Transverse colon (tissue), 4 donors: ENCODE measurements around the gene CRYGN. TPM values are rescaled to one million over a fixed set of nuclear protein-coding genes. Genes with fewer than 3 reads are reported as not detected.

ENCODE experiments used
- DNase-seq: peaks from one replicate; pipeline ENCODE4 v3.0.0-alpha.2; 2019
- H3K27ac ChIP-seq, 4 donors: fragments of 200-600 bp; sonication (generic); 2 replicates each; pipeline ENCODE4 v1.5.1; 2016 to 2018; ENCODE audit warnings: inconsistent platforms in 4 of 4
- H3K27me3 ChIP-seq: fragments of 200-600 bp; sonication (generic); 2 replicates; pipeline ENCODE4 v1.5.1; 2017; ENCODE audit warnings: inconsistent platforms
- H3K36me3 ChIP-seq, 4 donors: fragments of 200-600 bp; sonication (generic); 2 replicates each; pipeline ENCODE4 v1.5.1; 2017 to 2019; ENCODE audit warnings: inconsistent platforms in 4 of 4
- H3K4me1 ChIP-seq, 4 donors: fragments of 200-600 bp; sonication (generic); 2 replicates each; pipeline ENCODE4 v1.5.1; 2017 to 2020; ENCODE audit warnings: inconsistent platforms in 4 of 4
- H3K4me3 ChIP-seq, 4 donors: fragments of 200-600 bp; sonication (generic); 1 replicate in 1 of 4; 2 replicates in 3 of 4; pipeline versions ENCODE4 v1.5.1 to v1.6.1; 2017 to 2019; ENCODE audit warnings: inconsistent platforms in 4 of 4
- H3K9me3 ChIP-seq, 2 donors: fragments of 200-600 bp; sonication (generic); 2 replicates each; pipeline ENCODE4 v1.5.1; 2017 to 2019; ENCODE audit warnings: inconsistent platforms in 2 of 2
- CTCF ChIP-seq, 5 experiments: fragments of 200-600 bp in 3 of 5; fragments of 450-650 bp in 2 of 5; sonication (generic) in 3 of 5; IDR thresholded peaks; 1 replicate in 2 of 5; 2 replicates in 3 of 5; pipeline ENCODE4 v1.5.1; 2016 to 2017; ENCODE audit warnings: antibody characterized with exemption in 5 of 5, inconsistent platforms in 3 of 5, mild to moderate bottlenecking in 2 of 5, moderate library complexity in 1 of 5
- EP300 ChIP-seq: sonication (generic); formaldehyde crosslinking; IDR thresholded peaks from one replicate; pipeline ENCODE4 v1.6.1; 2017; ENCODE audit warnings: antibody characterized with exemption, low read depth
- POLR2A ChIP-seq: fragments of 450-650 bp; IDR thresholded peaks from one replicate; pipeline ENCODE4 v1.6.1; 2016; ENCODE audit warnings: antibody characterized with exemption, mild to moderate bottlenecking, moderate library complexity
- POLR2AphosphoS5 ChIP-seq, 3 donors: sonication (generic); formaldehyde crosslinking; IDR thresholded peaks; one replicate each; pipeline ENCODE4 v1.6.1; 2016; ENCODE audit warnings: antibody characterized with exemption in 3 of 3
- WGBS, 2 donors: methylation state at CpG; one replicate each; pipeline ENCODE4 v1.1.5; 2018; ENCODE audit warnings: low coverage in 1 of 2; 5-methylcytosine and 5-hydroxymethylcytosine counted together
- in situ Hi-C, 4 donors: fragments of 200-750 bp; cut with MboI; loops; one replicate each; pipeline versions ENCODE4 v1.15.0 to v1.15.1; 2017; ENCODE audit warnings: low sequenced_read_pairs in 3 of 4, low pct_ligation_motif_present in 1 of 4, low pct_unique_long_range_greater_than_20kb in 1 of 4
- intact Hi-C: fragments of 100-400 bp; cut with DNase I; formaldehyde crosslinking; loops from one replicate; pipeline ENCODE4 v1.15.1; 2023; ENCODE audit warnings: low total_unique reads
- total RNA-seq, 4 donors: library from RNA; depleted of rRNA; stranded (reverse); fragments of >200 nt; gene quantifications; one replicate each; pipeline ENCODE4 v1.1.0, GENCODE V29; 2016

Gene CRYGN
- total RNA-seq, 4 donors from 2014 or later, result not detected

- H3K27me3 ChIP-seq, result no peaks in the 10 kb centered on the region
- peak overlapping the region in 2 of 4 donors; percentile 6 to 11 for H3K4me3 ChIP-seq
- 67% methylated on average over 10 of the region's 10 CpGs; no CpG with 5 or more reads in 1 of the 2 donors for WGBS, 2 donors
- H3K27ac ChIP-seq, result peak overlapping the region; percentile 86 to 92 (median 88)
- H3K36me3 ChIP-seq, result peaks cover 0 to 5% (median 2%) of the 10 kb centered on the region in 4 donors
- no peak for DNase-seq
- in situ Hi-C loops (loop anchor here in 1 of 4 donors (25.0 kb wide), 1 partner anchor 277 kb away; no protein-coding TSS in a partner anchor), intact Hi-C loops (no loop called here)
- TF ChIP-seq POLR2A (no peak), EP300 (no peak), POLR2AphosphoS5 (IDR thresholded peaks at IDR 0.05) (no peak), CTCF (IDR thresholded peaks at IDR 0.05) (no peak)
- no peaks in the 10 kb centered on the region for H3K9me3 ChIP-seq
- H3K4me1 ChIP-seq, result peaks cover 22 to 27% (median 24%) of the 10 kb centered on the region in 4 donors
Measured at GRCh38 chr7:151460474-151460855, 20.5 kb upstream of the CRYGN start.

DNA sequence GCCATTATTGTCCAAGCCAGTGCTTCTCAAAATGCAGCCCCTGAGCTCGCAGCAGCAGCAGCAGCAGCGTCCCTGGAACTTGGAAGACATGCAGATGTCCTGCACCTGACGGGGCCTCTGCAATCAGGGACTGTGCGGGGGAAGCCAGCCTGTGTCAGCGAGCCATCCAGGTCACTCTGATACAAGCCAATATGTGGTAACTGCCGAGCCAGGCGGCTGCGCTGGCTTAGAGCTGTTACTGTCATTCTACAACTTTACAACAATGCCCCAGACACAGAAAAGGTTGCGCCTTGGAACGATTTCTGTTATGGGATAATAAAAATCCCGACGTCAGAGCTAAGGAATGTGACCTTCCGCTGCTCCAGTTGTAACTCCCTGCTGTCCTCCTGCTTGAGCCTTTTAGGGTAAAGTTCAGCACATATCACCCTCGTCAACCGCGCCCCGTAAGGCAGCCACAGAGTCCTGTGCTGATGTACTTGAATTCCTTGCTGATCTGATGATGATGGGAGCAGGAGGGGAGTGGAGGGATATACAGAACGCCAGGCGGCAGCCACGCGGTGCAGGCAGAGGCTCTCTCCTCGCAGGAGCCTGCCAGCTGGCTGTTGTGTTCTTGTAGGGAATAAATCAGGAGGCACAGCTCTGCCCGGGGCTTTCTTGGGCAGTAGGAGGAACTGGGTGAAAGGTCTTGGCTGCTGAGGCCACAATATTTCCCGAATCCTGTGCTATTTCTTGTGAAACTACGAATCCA is 20.0 kb upstream of the CRYGN start:
- in situ Hi-C loops, result loop anchor here in 1 of 4 donors (25.0 kb wide), 1 partner anchor 277 kb away; no protein-coding TSS in a partner anchor
- TF ChIP-seq POLR2A (peak; percentile 66), EP300 (peak; percentile 94), CTCF (IDR thresholded peaks at IDR 0.05) (peak in 3 of 5 experiments; percentile 11 to 26 (median 15)), POLR2AphosphoS5 (IDR thresholded peaks at IDR 0.05) (peak; percentile 74 to 91 (median 88))
- DNase-seq, result peak; percentile 87
- Histone ChIP-seq H3K36me3 (no peaks in the 10 kb centered on the region), H3K9me3 (no peaks in the 10 kb centered on the region), H3K4me1 (peaks cover 22 to 27% (median 24%) of the 10 kb centered on the region in 4 donors), H3K27ac (peak overlapping the region; percentile 86 to 92 (median 88)), H3K27me3 (no peaks in the 10 kb centered on the region), H3K4me3 (peak overlapping the region in 2 of 4 donors; percentile 11 to 16)
- WGBS, 2 donors, result 20% methylated on average over 25 of the region's 25 CpGs; no CpG with 5 or more reads in 1 of the 2 donors
- intact Hi-C loops, result no loop called here

DNA sequence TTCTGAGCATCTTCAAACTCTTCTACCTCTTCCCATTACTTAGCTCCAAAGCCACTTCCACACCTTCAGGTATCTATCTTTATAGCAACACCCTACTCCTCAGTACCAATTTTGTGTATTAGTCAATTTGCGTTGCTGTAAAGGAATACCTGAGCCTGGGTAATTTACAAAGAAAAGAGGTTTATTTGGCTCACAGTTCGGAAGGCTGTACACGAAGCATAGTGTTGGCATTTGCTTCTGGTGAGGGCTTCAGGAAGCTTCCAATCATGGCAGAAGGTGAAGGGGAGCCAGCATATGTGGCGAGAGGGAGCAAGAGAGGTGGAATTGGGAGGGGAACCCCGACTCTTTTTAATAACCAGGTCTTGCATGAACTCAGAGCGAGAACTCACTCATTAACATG is 17.6 kb upstream of the CRYGN start:
- no peak for TF ChIP-seq POLR2AphosphoS5 (IDR thresholded peaks at IDR 0.05)
- no peak for TF ChIP-seq EP300
- no peak for TF ChIP-seq CTCF (IDR thresholded peaks at IDR 0.05)
- TF ChIP-seq POLR2A, result no peak
- Histone ChIP-seq H3K27ac (no peak overlapping the region), H3K27me3 (no peaks in the 10 kb centered on the region), H3K36me3 (no peaks in the 10 kb centered on the region), H3K4me1 (peaks cover 22 to 27% (median 24%) of the 10 kb centered on the region in 4 donors), H3K9me3 (no peaks in the 10 kb centered on the region), H3K4me3 (no peak overlapping the region)
- WGBS, 2 donors, result 92 to 100% methylated on average over 1 to 6 of the region's 6 CpGs
- in situ Hi-C loops, result loop anchor here in 1 of 4 donors (25.0 kb wide), 1 partner anchor 280 kb away; no protein-coding TSS in a partner anchor
- intact Hi-C loops, result no loop called here
- DNase-seq, result no peak

DNA sequence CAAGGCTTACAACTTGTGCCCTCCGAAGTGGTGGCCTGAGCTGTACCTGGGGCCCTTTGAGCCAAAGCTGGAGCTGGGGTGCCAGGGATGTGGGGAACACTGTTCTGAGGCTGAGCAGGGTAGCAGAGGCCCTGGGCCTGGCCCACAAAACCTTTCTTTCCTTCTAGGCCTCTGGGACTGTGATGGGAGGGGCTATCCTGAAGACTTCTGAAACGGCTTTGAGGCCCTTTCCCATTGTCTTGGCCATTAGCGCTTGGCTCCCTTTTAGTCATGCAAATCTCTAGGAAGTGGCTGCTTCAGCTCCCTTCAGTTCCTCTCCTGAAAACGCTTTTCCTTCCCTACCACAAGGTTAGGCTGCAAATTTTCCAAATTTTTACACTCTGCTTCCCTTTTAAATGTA is 16.8 kb upstream of the CRYGN start:
- H3K4me3 ChIP-seq, result no peak overlapping the region
- no peaks in the 10 kb centered on the region for H3K27me3 ChIP-seq
- in situ Hi-C loops, result loop anchor here in 1 of 4 donors (25.0 kb wide), 1 partner anchor 281 kb away; no protein-coding TSS in a partner anchor
- H3K27ac ChIP-seq, result no peak overlapping the region
- peaks cover 21 to 27% (median 24%) of the 10 kb centered on the region in 4 donors for H3K4me1 ChIP-seq
- WGBS, 2 donors, result 55 to 78% methylated on average over 3 to 4 of the region's 4 CpGs
- H3K36me3 ChIP-seq, result no peaks in the 10 kb centered on the region
- H3K9me3 ChIP-seq, result no peaks in the 10 kb centered on the region
- DNase-seq, result no peak
- intact Hi-C loops, result no loop called here
- TF ChIP-seq POLR2A (no peak), POLR2AphosphoS5 (IDR thresholded peaks at IDR 0.05) (no peak), EP300 (no peak), CTCF (IDR thresholded peaks at IDR 0.05) (no peak)
